DOHH2 (cell line): ENCODE measurements around the gene BNIP5.

Experiments
- CTCF ChIP-seq: fragments of 200-600 bp; sonication (generic); IDR thresholded peaks from one replicate; pipeline ENCODE4 v1.5.1; 2014; ENCODE audit warnings: antibody characterized with exemption, mild to moderate bottlenecking, low read depth, low read length; ENCODE audit not compliant: poor library complexity, severe bottlenecking
- EZH2phosphoT487 ChIP-seq: fragments of 200-600 bp; sonication (generic); IDR thresholded peaks from 2 replicates; pipeline ENCODE4 v1.6.1; 2017; ENCODE audit warnings: borderline replicate concordance, mild to moderate bottlenecking, antibody characterized with exemption, low read length, moderate library complexity, mixed read lengths

- TF ChIP-seq CTCF (no peak), EZH2phosphoT487 (no peak)
Measured at GRCh38 chr6:36284359-36284758, 52.3 kb downstream of the BNIP5 start.
